Kidney (tissue), 14 donors: ENCODE results near the gene SMYD3. TPM values are rescaled to one million over a fixed set of nuclear protein-coding genes. Genes with fewer than 3 reads are reported as not detected.
A peak's percentile ranks its signal among the peaks of the same experiment; 100 is the strongest.

Source experiments
- DNase-seq, 5 donors: peaks; one replicate each; pipeline ENCODE4 v3.0.0-alpha.2; 2013 to 2020
- FAIRE-seq: peaks from 2 replicates; lab custom pipeline; 2012; peaks lifted over from hg19 to GRCh38; lab: Jason Lieb, UNC
- H3K27ac ChIP-seq, 2 donors: one replicate each; pipeline ENCODE4 v1.7.0; 2013; ENCODE audit warnings: low read depth in 2 of 2, low read length in 2 of 2, inconsistent platforms in 1 of 2
- H3K27me3 ChIP-seq: one replicate; pipeline ENCODE4 v1.7.1; 2013; ENCODE audit warnings: low read length, inconsistent platforms; ENCODE audit not compliant: control insufficient read depth, insufficient read depth
- H3K36me3 ChIP-seq, 3 donors: one replicate each; pipeline versions ENCODE4 v1.7.0 to v1.7.1; 2013; ENCODE audit warnings: low read length in 3 of 3, control low read depth in 1 of 3, inconsistent platforms in 1 of 3; ENCODE audit not compliant: insufficient read depth in 3 of 3, control insufficient read depth in 2 of 3
- H3K4me1 ChIP-seq, 3 donors: one replicate each; pipeline versions ENCODE4 v1.7.0 to v1.7.1; 2013; ENCODE audit warnings: low read length in 3 of 3, inconsistent platforms in 1 of 3, low read depth in 1 of 3; ENCODE audit not compliant: control insufficient read depth in 2 of 3, insufficient read depth in 2 of 3
- H3K4me3 ChIP-seq, 3 donors: one replicate each; pipeline versions ENCODE4 v1.7.0 to v1.8.1; 2013; ENCODE audit warnings: low read length in 3 of 3, control low read depth in 1 of 3, inconsistent platforms in 1 of 3
- H3K9ac ChIP-seq, 3 donors: one replicate each; pipeline versions ENCODE4 v1.7.0 to v1.7.1; 2013; ENCODE audit warnings: low read length in 3 of 3, control low read depth in 1 of 3, inconsistent platforms in 1 of 3
- H3K9me3 ChIP-seq, 3 donors: one replicate each; pipeline versions ENCODE4 v1.7.0 to v1.7.1; 2013; ENCODE audit warnings: low read length in 3 of 3, control low read depth in 1 of 3, inconsistent platforms in 1 of 3; ENCODE audit not compliant: control insufficient read depth in 2 of 3, insufficient read depth in 1 of 3
- intact Hi-C: fragments of 100-400 bp; cut with DNase I; formaldehyde crosslinking; loops from one replicate; pipeline ENCODE4 v1.11.1; 2022
- polyA plus RNA-seq: library from polyadenylated mRNA; stranded (reverse); fragments of 350-450 nt; fragmentation: Illumina TruSeq; extraction: RNeasy Lipid Tissue Mini Kit (QIAGEN cat#74804); gene quantifications from one replicate; pipeline ENCODE4 v1.2.3, GENCODE V29; 2014; ENCODE audit warnings: low read depth, low replicate concordance; ENCODE audit not compliant: insufficient read depth
- total RNA-seq: library from RNA; stranded (reverse); fragmentation: NEBNext Ultra II Directional; extraction: Animal tissue kit (Norgen Biotek cat#: 25700); gene quantifications from one replicate; pipeline ENCODE4 v1.2.1, GENCODE V29; 2021
- TF ChIP-seq, protein P1 (sequence below): IDR thresholded peaks from 3 replicates; pipeline ENCODE4 v1.5.1; 2012; ENCODE audit warnings: mild to moderate bottlenecking, moderate library complexity, borderline replicate concordance; ENCODE audit not compliant: insufficient read depth; ENCODE audit errors: extremely low read depth
- donor health status: control.
- donor health status: control.
- donor health status: control.
- donor health status: control.
- donor health status: control.
- donor health status: DM: yes; HTN: yes; CAD: no.
- donor health status: Normal renal cell carcinoma (clear cell type).

The SMYD3 gene
- total and polyA plus RNA-seq, 2 donors from 2014 or later: 23.3 to 23.9 TPM

GRCh38 chr1:245876586-245876985, 630.5 kb downstream of the SMYD3 start:
- H3K27ac ChIP-seq: no peak overlapping the region
- no peak overlapping the region for H3K9ac ChIP-seq
- DNase-seq (no peak), FAIRE-seq (no peak)
- H3K4me3 ChIP-seq: no peak overlapping the region
- peaks cover 0 to 5% (median 5%) of the 10 kb centered on the region in 3 donors for H3K4me1 ChIP-seq
- no peaks in the 10 kb centered on the region for H3K9me3 ChIP-seq
- no peaks in the 10 kb centered on the region for H3K27me3 ChIP-seq
- H3K36me3 ChIP-seq: no peaks in the 10 kb centered on the region
- TF ChIP-seq, protein P1, sequence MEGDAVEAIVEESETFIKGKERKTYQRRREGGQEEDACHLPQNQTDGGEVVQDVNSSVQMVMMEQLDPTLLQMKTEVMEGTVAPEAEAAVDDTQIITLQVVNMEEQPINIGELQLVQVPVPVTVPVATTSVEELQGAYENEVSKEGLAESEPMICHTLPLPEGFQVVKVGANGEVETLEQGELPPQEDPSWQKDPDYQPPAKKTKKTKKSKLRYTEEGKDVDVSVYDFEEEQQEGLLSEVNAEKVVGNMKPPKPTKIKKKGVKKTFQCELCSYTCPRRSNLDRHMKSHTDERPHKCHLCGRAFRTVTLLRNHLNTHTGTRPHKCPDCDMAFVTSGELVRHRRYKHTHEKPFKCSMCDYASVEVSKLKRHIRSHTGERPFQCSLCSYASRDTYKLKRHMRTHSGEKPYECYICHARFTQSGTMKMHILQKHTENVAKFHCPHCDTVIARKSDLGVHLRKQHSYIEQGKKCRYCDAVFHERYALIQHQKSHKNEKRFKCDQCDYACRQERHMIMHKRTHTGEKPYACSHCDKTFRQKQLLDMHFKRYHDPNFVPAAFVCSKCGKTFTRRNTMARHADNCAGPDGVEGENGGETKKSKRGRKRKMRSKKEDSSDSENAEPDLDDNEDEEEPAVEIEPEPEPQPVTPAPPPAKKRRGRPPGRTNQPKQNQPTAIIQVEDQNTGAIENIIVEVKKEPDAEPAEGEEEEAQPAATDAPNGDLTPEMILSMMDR: no peak
- intact Hi-C loops: no loop called here

- Histone ChIP-seq H3K9ac (no peak overlapping the region), H3K27me3 (no peaks in the 10 kb centered on the region), H3K27ac (peak overlapping the region; percentile 1 to 49), H3K9me3 (no peaks in the 10 kb centered on the region), H3K4me1 (peaks cover 0 to 5% (median 5%) of the 10 kb centered on the region in 3 donors), H3K36me3 (no peaks in the 10 kb centered on the region), H3K4me3 (no peak overlapping the region)
- TF ChIP-seq, protein P1: no peak
- DNase-seq (no peak), FAIRE-seq (no peak)
- intact Hi-C loops: no loop called here
Measured at GRCh38 chr1:245875581-245876261, 631.4 kb downstream of the SMYD3 start.

DNA sequence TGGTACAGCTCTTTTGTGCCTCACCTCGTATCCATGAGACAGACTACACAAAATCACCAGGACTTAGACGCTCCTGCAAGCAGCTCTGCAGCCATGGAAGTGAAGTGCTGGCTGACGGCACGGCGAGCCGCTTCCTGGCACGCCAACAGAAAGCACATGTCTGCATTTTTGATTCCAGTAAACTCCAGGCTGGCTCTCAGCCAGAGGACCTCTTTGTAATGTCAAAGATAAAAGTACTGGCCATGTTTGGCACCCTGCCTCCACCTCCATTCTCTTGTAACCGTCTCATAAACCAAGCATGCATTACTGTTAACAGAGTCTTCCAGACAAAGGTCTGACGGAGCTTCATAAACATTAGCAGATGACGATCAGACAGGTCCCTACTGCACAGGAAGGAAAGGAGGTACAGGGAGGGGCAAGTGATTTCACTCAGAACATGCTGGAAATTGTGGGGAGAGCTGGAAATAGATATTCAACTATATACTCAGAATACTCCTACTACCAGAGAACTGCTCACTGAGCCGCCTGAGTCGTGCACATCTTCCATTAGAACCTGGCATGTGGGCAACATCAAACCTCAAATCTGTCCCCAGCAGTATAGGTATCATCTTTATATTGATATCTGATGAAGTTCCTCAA, 632.0 kb downstream of the SMYD3 start:
- Histone ChIP-seq H3K36me3 (no peaks in the 10 kb centered on the region), H3K27me3 (no peaks in the 10 kb centered on the region), H3K9ac (no peak overlapping the region), H3K4me1 (peaks cover 0 to 5% (median 5%) of the 10 kb centered on the region in 3 donors), H3K9me3 (no peaks in the 10 kb centered on the region), H3K4me3 (peak overlapping the region in 2 of 3 donors; percentile 19 to 30), H3K27ac (peak overlapping the region; percentile 1 to 49)
- peak; percentile 52 to 90 (median 66) for DNase-seq
- intact Hi-C loops: no loop called here
- TF ChIP-seq, protein P1: no peak
- FAIRE-seq: no peak
